ENCODE measurements around the gene CDR2L.

DNA sequence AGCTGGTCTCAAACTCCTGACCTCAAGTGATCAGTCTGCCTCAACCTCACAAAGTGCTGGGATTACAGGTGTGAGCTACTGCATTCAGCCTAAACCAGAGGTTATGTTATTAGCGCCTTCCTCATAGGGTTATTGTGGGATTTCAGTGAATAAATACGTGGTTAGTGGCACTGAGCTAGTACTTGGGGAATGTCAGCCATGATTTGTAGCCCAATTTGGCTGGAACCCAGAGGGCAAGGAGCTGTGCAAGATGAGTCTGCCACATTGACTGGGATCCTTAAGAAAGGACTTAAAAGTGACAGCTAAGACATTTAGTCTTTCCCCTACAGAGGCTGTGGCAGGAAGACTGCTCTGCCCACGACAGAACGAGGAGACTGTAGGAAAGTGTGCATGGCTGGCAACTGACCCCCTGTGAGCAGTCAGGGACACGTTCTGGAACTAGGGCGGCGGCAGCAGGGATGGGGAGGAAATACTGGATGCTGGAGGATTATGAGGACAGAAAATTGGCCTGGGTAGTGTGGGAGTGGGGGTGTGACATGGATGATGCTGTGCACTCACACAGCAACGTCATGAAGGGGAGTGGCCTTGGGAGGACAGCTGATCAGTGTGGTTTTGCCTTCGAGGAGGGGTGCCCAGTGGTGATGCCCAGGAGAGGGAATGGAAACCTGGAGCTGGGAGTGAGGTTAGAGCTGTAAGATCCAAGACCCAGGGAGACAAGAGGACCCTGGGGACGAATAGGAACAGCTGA, 44.7 kb downstream of the CDR2L start:
- TF ChIP-seq, protein P1, sequence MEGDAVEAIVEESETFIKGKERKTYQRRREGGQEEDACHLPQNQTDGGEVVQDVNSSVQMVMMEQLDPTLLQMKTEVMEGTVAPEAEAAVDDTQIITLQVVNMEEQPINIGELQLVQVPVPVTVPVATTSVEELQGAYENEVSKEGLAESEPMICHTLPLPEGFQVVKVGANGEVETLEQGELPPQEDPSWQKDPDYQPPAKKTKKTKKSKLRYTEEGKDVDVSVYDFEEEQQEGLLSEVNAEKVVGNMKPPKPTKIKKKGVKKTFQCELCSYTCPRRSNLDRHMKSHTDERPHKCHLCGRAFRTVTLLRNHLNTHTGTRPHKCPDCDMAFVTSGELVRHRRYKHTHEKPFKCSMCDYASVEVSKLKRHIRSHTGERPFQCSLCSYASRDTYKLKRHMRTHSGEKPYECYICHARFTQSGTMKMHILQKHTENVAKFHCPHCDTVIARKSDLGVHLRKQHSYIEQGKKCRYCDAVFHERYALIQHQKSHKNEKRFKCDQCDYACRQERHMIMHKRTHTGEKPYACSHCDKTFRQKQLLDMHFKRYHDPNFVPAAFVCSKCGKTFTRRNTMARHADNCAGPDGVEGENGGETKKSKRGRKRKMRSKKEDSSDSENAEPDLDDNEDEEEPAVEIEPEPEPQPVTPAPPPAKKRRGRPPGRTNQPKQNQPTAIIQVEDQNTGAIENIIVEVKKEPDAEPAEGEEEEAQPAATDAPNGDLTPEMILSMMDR (IDR thresholded peaks at IDR 0.05; ENCODE audit: low read length), result no peak
- TF ChIP-seq EZH2 (IDR thresholded peaks at IDR 0.05; ENCODE audit: borderline replicate concordance, low read length), result no peak

Measured in OCI-LY1 (cell line).